HL-60/S4 (cell line): ENCODE results near the gene RAB6B.

ENCODE experiments used
- in situ Hi-C: fragments of 300-500 bp; cut with MboI; formaldehyde crosslinking; loops from 2 replicates; pipeline ENCODE4 v1.14.3; 2022; ENCODE audit warnings: low sequenced_read_pairs

RAB6B gene

DNA sequence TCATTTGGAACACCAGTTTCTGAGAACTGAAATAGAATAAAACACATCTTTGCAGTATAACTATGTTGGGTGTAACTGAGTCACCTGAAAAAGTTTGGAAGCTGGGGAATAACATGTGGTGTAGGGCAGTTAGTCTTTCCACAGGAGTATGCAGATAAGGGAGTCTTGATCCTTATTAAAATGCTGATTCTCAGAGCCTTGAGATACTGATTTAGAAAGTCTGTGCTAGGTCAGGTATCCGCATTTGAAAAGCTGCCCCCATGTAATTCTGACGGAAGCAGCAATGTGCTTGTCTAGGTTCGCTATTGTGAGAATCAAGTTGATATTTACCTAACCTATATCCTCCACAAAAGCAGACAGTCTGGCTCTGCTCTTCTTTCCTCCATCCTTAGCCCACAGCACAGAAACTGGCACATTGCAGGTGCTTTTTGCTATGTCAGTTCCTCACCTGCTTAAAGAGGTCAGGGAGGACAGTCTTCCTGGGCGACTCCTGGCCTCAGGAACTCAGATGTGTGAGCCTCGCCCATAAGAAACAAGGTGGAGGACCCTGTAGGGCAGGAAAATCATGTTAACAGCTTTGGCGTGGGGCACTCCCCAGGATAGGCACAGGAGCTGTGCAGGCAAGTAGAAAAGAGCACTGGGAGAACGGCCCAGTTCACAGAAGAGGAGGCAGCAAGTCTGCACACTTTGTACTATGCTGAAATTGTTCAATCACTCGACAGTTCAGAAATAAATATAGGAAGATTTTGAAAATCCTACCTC, 117.7 kb downstream of the RAB6B start:
- in situ Hi-C loops: no loop called here

DNA sequence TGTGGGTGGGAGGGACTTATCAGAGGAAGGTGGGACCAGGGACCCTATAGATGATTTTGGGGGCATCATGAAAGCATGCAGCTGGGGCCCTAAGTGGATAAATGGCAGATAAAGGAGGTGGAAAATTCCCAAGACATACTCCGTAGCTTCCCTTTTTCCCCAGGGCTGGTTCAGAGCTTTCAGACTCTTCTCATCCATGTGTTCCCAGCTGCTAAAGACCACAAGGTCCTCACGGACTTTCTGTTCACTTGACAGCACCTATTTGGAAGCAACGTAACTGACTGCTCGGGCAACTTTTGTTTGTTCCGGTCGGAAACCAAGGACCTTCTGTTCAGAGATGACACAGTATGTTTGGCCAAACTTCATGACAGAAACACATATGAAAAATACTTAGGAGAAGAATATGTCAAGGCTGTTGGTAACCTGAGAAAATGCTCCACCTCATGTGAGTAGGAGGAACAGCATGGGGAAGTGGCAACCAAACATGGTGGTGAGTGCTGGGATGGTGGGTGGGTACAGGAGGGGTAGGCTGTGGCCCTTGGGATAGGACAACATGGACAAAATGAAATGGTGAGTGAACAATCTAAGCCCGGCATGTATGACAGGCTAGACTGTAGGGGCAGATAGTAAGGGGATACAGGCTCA, 118.8 kb downstream of the RAB6B start:
- in situ Hi-C loops: no loop called here

DNA sequence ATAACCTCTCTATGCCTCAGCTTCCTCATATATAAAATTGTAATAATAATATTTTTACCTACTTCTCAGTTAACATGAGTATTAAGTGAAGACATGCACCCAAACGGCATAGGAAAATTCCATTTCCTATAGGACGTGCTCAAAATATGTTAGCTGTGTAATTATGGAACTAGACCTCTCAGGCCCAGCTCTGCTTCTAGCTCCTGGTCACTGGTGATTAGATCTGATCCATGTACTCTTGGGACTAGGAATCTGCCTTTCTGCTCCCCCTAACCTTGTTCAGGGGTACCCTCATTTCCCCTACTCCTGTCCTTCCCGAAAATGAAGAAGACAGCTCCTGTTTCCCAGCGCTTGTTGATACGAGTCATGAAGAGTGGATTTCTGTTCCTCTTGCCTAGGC, 119.8 kb downstream of the RAB6B start:
- in situ Hi-C loops: no loop called here

DNA sequence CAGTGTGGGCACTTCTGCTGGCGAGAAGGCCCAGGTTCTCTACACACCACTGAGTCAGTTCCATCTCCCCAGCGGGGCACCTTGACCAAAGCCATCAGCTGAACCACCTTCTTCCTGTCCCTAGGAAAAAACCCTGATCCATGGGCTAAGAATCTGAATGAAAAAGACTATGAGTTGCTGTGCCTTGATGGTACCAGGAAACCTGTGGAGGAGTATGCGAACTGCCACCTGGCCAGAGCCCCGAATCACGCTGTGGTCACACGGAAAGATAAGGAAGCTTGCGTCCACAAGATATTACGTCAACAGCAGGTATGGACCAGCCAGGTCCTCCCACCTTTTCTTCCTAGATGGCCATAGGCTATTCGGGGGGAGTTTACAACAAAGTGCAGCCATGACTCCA, 120.4 kb downstream of the RAB6B start:
- in situ Hi-C loops: no loop called here
